ENCODE measurements around the gene KIFC3.
A peak's percentile ranks its signal among the peaks of the same experiment; 100 is the strongest.
"Not testable (repeated sequence)": the region's sequence is repeated elsewhere in the genome, so short reads cannot be mapped to it uniquely, and the experiment has no call there.

The KIFC3 gene

DNA sequence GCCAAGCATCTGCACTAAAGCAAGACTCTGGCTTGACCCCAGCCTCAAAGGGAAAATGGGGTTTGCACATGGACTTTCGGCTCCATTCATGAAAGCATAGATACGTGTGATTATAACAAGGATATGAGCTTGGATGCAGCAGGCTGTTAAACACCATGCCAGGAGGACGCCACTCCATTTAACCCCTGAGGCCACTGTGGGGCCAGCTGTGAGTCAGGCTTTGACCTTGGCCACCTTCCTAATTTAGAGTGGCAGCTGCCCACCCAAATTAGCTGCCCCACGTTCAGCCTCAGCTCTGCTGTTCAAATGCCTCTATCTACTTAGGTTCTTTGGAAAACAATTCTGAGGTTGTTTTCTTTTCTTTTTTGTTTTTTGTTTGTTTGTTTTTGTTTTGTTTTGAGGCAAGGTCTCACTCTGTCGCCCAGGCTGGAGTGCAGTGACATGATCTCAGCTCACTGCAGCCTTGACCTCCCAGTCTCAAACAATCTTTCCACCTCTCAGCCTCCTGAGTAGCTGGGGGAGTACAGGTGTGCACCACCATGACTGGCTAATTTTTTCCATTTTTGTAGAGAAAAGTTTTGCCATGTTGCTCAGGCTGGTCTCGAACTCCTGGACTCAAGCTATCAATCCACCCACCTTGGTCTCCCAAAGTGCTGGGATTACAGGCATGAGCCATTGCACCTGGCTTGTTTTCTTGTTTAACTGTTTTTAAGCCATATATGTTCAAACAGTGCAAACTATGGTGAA is 23.2 kb upstream of the KIFC3 start:
- no peak for DNase-seq (ENCODE audit: low spot score)

- DNase-seq (ENCODE audit: low spot score) = no peak
Measured at GRCh38 chr16:57824888-57825287, 22.6 kb upstream of the KIFC3 start.

DNA sequence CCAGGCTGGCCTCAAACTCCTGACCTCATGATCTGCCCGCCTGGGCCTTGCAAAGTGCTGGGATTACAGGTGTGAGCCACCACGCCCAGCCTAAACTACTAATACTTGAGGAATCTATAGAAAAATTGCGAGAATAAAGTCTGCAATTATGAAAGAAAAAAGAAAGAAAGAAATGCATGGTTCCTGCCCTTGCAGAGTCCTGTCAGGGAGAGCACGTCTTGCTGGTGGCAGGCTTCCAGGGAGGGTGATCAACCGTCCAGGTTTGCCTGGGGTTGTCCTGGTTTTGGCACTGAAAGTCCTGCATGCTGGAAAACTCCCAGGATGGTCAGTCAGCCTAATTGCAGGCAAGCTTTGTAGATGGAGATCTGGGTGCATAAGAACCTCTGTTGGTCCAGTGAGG is 21.5 kb upstream of the KIFC3 start:
- no peak for DNase-seq (ENCODE audit: low spot score)

- DNase-seq (ENCODE audit: low spot score) = no peak
Measured at GRCh38 chr16:57822856-57823255, 20.6 kb upstream of the KIFC3 start.

GRCh38 chr16:57822018-57822553 is 19.8 kb upstream of the KIFC3 start:
- no peak for DNase-seq (ENCODE audit: low spot score)

GRCh38 chr16:57821149-57821971 is 19.1 kb upstream of the KIFC3 start:
- no peak for DNase-seq (ENCODE audit: low spot score)

DNA sequence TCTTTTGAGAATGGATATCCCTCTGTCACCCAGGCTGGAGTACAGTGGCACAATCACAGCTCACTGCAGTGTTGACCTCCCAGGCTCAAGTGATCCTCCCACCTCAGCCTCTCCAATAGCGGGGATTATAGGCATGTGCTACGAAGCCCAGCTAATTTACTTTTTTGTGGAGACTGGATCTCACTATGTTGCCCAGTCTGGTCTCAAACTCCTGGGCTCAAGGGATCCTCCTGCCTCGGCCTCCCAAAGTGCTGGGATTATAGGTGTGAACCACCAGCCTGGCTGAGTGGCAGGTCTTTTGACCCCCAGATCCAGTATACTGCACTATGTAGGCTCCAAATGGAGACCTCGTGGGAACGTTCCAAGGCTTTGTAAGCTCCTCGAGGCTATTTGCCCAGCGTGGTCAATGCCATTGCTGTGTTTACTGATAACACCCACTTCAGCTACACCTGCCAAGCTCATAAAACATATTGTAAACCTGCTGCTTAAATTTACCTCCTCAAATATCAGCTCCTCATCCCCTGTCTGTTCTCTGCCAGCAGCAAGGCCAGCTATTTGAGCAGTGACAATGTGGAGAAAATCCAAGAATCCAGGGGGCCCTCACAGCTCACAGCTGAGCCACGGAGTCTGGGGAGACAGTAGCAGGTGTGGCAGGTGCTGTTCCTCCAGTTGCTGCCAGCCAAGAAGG is 16.2 kb upstream of the KIFC3 start:
- DNase-seq (ENCODE audit: low spot score) = no peak

- DNase-seq (ENCODE audit: low spot score) = no peak
Measured at GRCh38 chr16:57817680-57818079, 15.4 kb upstream of the KIFC3 start.

GRCh38 chr16:57815987-57816745 is 13.9 kb upstream of the KIFC3 start:
- DNase-seq (ENCODE audit: low spot score) = no peak

GRCh38 chr16:57814896-57815295 is 12.6 kb upstream of the KIFC3 start:
- no peak for DNase-seq (ENCODE audit: low spot score)

DNA sequence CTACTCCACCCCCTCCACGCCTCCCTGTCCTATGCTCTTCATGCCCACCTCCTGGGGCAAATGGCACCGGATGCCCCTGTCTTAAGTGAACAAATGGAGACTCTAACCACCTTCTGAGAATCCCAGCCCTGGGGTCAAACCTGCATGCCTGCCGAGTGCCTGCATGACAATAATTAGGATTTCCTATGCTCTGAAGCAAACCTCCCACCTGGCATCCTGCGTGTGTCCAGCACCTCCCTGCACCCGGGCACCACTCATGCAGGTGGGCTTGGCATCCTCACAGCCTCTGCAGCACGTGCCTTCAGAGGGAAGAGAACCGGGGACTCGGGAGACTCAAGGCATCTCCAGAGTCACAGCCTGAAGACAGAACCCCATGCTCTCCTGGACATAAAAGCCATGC is 11.2 kb upstream of the KIFC3 start:
- DNase-seq (ENCODE audit: low spot score) = no peak

- not testable (repeated sequence) for DNase-seq (ENCODE audit: low spot score)
Measured at GRCh38 chr16:57811340-57811739, 9.0 kb upstream of the KIFC3 start.

GRCh38 chr16:57810197-57811031 is 8.1 kb upstream of the KIFC3 start:
- DNase-seq (ENCODE audit: low spot score) = peak; percentile 71

DNA sequence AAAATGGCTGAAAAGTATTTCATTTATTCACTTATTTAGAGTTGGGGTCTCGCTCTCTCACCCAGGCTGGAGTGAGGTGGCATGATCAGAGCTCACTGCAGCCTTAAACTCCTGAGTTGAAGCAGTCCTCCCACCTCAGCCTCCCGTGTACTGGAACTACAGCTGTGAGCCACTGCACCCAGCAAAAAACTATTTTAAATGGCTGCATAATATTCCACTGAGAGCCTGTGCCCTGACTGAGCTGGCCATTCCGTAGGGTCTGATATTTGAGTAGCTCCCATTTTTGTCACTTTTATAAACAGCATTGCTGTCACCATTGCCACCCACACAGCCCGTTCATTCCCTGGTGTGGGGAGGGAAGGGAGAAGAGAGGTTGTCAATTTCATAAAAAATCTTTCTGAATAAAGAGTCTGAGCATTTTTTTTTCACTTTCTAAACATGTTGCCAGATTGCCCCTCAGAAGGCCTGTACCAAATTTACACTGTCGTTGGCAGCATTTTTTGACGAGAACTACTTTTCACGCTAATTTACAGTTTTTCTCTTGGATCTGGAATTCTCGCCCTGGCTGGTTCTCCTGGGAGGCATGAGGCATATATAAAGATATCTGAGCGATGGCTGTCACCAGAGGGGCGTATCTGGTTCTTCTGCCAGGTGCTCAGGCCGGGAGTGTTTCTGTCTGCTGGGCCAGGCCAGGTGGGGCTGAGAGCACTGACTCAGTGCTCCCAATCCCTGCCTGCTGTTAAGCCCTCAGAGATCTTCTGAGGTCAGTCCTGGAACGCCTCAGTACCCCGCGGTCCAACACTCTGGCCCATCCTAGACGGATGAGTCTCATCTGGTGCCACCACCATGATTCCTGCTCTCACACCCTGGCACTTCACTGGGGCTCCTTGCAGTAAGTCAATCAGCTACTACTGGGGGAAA is 7.2 kb upstream of the KIFC3 start:
- DNase-seq (ENCODE audit: low spot score) = no peak

GRCh38 chr16:57808589-57809228 is 6.4 kb upstream of the KIFC3 start:
- no peak for DNase-seq (ENCODE audit: low spot score)

GRCh38 chr16:57807968-57808528 is 5.8 kb upstream of the KIFC3 start:
- peak; percentile 73 for DNase-seq (ENCODE audit: low spot score)

GRCh38 chr16:57807252-57807967 is 5.1 kb upstream of the KIFC3 start:
- DNase-seq (ENCODE audit: low spot score) = no peak

DNA sequence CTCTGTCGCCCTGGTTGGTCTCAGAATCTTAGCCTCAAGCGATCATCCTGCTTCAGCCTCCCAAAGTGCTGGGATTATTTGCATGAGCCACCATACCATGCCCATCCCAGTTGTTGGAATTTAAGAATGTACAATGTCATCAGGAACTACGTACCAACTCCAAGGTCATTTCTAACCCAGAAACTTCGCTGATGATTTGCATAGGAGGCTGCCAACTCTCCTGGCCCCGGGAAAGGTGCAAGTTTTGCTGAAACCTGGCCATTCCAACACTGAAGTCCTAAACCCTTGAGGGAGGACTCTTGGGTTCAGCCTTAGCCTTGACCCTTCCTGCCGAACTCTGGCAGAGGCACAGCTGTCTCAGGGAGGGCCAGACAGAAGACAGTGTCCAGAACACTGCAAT is 2.9 kb upstream of the KIFC3 start:
- no peak for DNase-seq (ENCODE audit: low spot score)
